Esophagus squamous epithelium (tissue), 4 donors: Measurements from ENCODE around the gene GRB2.

Source experiments
- CTCF ChIP-seq, 6 experiments: fragments of 450-650 bp in 4 of 6; fragments of 200-600 bp in 2 of 6; sonication (generic) in 2 of 6; IDR thresholded peaks; one replicate each; pipeline ENCODE4 v1.5.1; 2016 to 2019; ENCODE audit warnings: antibody characterized with exemption in 6 of 6, mild to moderate bottlenecking in 4 of 6, moderate library complexity in 4 of 6
- POLR2A ChIP-seq, 4 donors: fragments of 450-650 bp; IDR thresholded peaks; one replicate each; pipeline ENCODE4 v1.6.1; 2017; ENCODE audit warnings: antibody characterized with exemption in 4 of 4, mild to moderate bottlenecking in 4 of 4, moderate library complexity in 3 of 4

- TF ChIP-seq CTCF (IDR thresholded peaks at IDR 0.05): no peak
- no peak for TF ChIP-seq POLR2A (IDR thresholded peaks at IDR 0.05)
Measured at GRCh38 chr17:75345514-75346167, 59.8 kb downstream of the GRB2 start.
